Measurements from ENCODE around the gene DET1. TPM values are rescaled to one million over a fixed set of nuclear protein-coding genes. Genes with fewer than 3 reads are reported as not detected.

DET1 gene
- total RNA-seq, 1 donor from 2014 or later = 3.2 TPM

DNA sequence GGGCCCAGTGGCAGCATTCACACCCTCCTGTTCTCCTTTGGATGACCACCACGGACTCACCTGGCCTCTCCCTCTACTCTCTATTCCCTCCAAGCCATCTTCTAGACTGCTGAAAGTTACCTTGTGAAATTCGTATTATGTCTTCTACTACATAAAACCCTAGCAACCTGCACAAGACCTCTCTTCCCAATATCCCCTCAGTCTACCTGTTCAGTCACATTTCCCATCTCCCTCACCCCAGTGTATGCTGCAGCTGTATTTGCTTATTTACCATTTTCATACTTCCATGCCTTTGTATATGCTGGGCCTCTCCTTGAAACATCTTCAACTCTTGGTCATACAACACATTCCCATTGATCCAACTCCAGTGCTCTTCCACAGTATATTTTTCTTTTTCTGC is 35.3 kb downstream of the DET1 start:
- Histone ChIP-seq H3K4me3 (ENCODE audit: low read depth, low read length) (no peak overlapping the region), H3K27me3 (ENCODE audit: control insufficient read depth, insufficient read depth, low read length) (no peaks in the 10 kb centered on the region), H3K36me3 (ENCODE audit: control insufficient read depth, insufficient read depth, low read length) (no peaks in the 10 kb centered on the region)
- no peak for DNase-seq (ENCODE audit: low read depth)
- no peak for FAIRE-seq
- TF ChIP-seq, protein P1, sequence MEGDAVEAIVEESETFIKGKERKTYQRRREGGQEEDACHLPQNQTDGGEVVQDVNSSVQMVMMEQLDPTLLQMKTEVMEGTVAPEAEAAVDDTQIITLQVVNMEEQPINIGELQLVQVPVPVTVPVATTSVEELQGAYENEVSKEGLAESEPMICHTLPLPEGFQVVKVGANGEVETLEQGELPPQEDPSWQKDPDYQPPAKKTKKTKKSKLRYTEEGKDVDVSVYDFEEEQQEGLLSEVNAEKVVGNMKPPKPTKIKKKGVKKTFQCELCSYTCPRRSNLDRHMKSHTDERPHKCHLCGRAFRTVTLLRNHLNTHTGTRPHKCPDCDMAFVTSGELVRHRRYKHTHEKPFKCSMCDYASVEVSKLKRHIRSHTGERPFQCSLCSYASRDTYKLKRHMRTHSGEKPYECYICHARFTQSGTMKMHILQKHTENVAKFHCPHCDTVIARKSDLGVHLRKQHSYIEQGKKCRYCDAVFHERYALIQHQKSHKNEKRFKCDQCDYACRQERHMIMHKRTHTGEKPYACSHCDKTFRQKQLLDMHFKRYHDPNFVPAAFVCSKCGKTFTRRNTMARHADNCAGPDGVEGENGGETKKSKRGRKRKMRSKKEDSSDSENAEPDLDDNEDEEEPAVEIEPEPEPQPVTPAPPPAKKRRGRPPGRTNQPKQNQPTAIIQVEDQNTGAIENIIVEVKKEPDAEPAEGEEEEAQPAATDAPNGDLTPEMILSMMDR (IDR thresholded peaks at IDR 0.05; ENCODE audit: insufficient read depth, low read length, severe bottlenecking) = no peak

GRCh38 chr15:88509964-88510363 is 36.5 kb downstream of the DET1 start:
- TF ChIP-seq, protein P1 (IDR thresholded peaks at IDR 0.05; ENCODE audit: insufficient read depth, low read length, severe bottlenecking) = no peak
- Histone ChIP-seq H3K27me3 (ENCODE audit: control insufficient read depth, insufficient read depth, low read length) (no peaks in the 10 kb centered on the region), H3K36me3 (ENCODE audit: control insufficient read depth, insufficient read depth, low read length) (no peaks in the 10 kb centered on the region), H3K4me3 (ENCODE audit: low read depth, low read length) (no peak overlapping the region)
- FAIRE-seq (no peak), DNase-seq (ENCODE audit: low read depth) (no peak)

DNA sequence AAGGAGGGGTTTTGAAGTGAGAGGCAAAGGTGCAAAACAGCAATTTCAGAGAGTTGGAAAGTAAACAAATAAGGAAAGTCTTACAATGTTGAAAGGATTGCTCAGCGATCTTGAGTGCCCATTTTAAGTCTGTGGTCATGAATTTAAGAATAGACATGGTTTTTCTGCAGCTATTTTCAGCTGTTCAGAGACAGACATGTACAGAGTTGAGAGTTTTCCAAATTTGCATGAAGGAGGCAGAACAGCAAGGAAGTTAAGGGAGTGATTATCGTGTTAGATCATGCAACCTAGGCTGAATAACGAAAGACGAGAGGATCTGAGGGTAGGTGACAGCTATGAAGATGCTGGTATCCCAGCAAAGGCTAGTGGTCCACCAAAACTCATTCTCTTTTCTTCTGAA is 37.2 kb downstream of the DET1 start:
- TF ChIP-seq, protein P1 (IDR thresholded peaks at IDR 0.05; ENCODE audit: insufficient read depth, low read length, severe bottlenecking) = no peak
- H3K36me3 ChIP-seq (ENCODE audit: control insufficient read depth, insufficient read depth, low read length) = no peaks in the 10 kb centered on the region
- H3K27me3 ChIP-seq (ENCODE audit: control insufficient read depth, insufficient read depth, low read length) = no peaks in the 10 kb centered on the region
- DNase-seq (ENCODE audit: low read depth) (no peak), FAIRE-seq (no peak)
- H3K4me3 ChIP-seq (ENCODE audit: low read depth, low read length) = no peak overlapping the region

DNA sequence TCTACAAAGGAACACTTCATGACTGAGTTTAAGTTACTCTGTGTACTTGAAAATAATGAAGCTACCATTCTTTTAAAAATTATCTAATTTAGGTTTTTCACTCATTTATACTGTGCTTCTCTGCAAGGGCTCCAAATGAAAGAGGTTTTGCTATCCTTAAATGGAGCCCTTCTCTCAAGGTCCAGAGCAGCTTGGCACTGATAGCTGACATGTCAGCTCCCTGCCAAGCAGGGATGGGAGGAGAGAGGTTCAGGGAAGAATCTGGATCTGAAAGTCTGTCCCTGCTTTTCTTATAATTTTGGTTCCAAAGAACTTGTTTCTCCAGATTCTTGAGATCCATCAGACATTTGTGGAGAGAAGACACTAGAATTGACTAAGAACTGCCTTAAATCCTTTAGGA is 39.9 kb downstream of the DET1 start:
- no peak overlapping the region for H3K4me3 ChIP-seq (ENCODE audit: low read depth, low read length)
- H3K27me3 ChIP-seq (ENCODE audit: control insufficient read depth, insufficient read depth, low read length) = no peaks in the 10 kb centered on the region
- TF ChIP-seq, protein P1 (IDR thresholded peaks at IDR 0.05; ENCODE audit: insufficient read depth, low read length, severe bottlenecking) = no peak
- H3K36me3 ChIP-seq (ENCODE audit: control insufficient read depth, insufficient read depth, low read length) = no peaks in the 10 kb centered on the region
- DNase-seq (ENCODE audit: low read depth) (no peak), FAIRE-seq (no peak)

- TF ChIP-seq, protein P1 (IDR thresholded peaks at IDR 0.05; ENCODE audit: insufficient read depth, low read length, severe bottlenecking) = no peak
- no peak overlapping the region for H3K4me3 ChIP-seq (ENCODE audit: low read depth, low read length)
- H3K36me3 ChIP-seq (ENCODE audit: control insufficient read depth, insufficient read depth, low read length) = no peaks in the 10 kb centered on the region
- H3K27me3 ChIP-seq (ENCODE audit: control insufficient read depth, insufficient read depth, low read length) = no peaks in the 10 kb centered on the region
- FAIRE-seq (no peak), DNase-seq (ENCODE audit: low read depth) (no peak)
Measured at GRCh38 chr15:88505721-88506120, 40.8 kb downstream of the DET1 start.

- no peaks in the 10 kb centered on the region for H3K36me3 ChIP-seq (ENCODE audit: control insufficient read depth, insufficient read depth, low read length)
- no peak for DNase-seq (ENCODE audit: low read depth)
- H3K27me3 ChIP-seq (ENCODE audit: control insufficient read depth, insufficient read depth, low read length) = no peaks in the 10 kb centered on the region
- TF ChIP-seq, protein P1 (IDR thresholded peaks at IDR 0.05; ENCODE audit: insufficient read depth, low read length, severe bottlenecking) = no peak
- FAIRE-seq = no peak
- H3K4me3 ChIP-seq (ENCODE audit: low read depth, low read length) = no peak overlapping the region
Measured at GRCh38 chr15:88504445-88504844, 42.0 kb downstream of the DET1 start.
